ENCODE measurements around the gene FBXO40.

Gene FBXO40

DNA sequence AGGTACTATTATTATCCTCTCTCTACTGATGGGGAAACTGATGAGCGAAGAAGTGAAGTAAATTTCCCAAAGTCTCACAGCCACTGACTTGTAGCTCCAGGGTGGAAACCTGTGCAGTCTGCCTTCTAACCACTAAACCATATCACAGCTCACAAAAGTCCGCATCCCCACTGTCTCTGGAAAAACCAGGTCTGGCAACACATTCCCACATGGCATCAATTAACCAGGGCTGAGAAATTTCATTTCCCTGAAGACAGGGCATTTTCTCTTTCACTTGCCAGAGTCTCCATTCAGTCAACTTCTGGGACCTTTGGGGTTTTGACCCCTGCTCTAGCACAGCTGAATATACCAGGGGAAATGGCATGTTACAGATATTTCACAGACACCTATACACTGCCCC, 26.5 kb downstream of the FBXO40 start:
- TF ChIP-seq EZH2phosphoT487 (IDR thresholded peaks at IDR 0.05; ENCODE audit: borderline replicate concordance), result no peak
- TF ChIP-seq, protein P1, sequence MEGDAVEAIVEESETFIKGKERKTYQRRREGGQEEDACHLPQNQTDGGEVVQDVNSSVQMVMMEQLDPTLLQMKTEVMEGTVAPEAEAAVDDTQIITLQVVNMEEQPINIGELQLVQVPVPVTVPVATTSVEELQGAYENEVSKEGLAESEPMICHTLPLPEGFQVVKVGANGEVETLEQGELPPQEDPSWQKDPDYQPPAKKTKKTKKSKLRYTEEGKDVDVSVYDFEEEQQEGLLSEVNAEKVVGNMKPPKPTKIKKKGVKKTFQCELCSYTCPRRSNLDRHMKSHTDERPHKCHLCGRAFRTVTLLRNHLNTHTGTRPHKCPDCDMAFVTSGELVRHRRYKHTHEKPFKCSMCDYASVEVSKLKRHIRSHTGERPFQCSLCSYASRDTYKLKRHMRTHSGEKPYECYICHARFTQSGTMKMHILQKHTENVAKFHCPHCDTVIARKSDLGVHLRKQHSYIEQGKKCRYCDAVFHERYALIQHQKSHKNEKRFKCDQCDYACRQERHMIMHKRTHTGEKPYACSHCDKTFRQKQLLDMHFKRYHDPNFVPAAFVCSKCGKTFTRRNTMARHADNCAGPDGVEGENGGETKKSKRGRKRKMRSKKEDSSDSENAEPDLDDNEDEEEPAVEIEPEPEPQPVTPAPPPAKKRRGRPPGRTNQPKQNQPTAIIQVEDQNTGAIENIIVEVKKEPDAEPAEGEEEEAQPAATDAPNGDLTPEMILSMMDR (conservative IDR thresholded peaks at IDR 0.05; ENCODE audit: low read length), result no peak
- Histone ChIP-seq H3K4me2 (ENCODE audit: low read depth, low read length, poor library complexity, severe bottlenecking) (no peak overlapping the region), H3K9me2 (replicated peaks; ENCODE audit: low read depth, low read length) (no peaks in the 10 kb centered on the region), H3K4me1 (ENCODE audit: insufficient read depth, low read length, poor library complexity, severe bottlenecking) (no peaks in the 10 kb centered on the region), H3K9ac (ENCODE audit: low read depth, low read length, poor library complexity, severe bottlenecking) (no peak overlapping the region), H3K4me3 (ENCODE audit: low read length, poor library complexity, severe bottlenecking) (no peak overlapping the region), H2AFZ (ENCODE audit: low read length) (no peak overlapping the region), H3F3A (ENCODE audit: low read depth) (no peaks in the 10 kb centered on the region), H3K79me2 (ENCODE audit: insufficient read depth, low read length) (no peaks in the 10 kb centered on the region), H3K27me3 (ENCODE audit: insufficient read depth, low read length, poor library complexity, severe bottlenecking) (no peaks in the 10 kb centered on the region), H3K36me3 (ENCODE audit: insufficient read depth, low read length) (no peaks in the 10 kb centered on the region), H4K20me1 (ENCODE audit: insufficient read depth, low read length, poor library complexity, severe bottlenecking) (no peaks in the 10 kb centered on the region), H3K9me3 (ENCODE audit: insufficient read depth, low read depth, low read length) (no peaks in the 10 kb centered on the region)

DNA sequence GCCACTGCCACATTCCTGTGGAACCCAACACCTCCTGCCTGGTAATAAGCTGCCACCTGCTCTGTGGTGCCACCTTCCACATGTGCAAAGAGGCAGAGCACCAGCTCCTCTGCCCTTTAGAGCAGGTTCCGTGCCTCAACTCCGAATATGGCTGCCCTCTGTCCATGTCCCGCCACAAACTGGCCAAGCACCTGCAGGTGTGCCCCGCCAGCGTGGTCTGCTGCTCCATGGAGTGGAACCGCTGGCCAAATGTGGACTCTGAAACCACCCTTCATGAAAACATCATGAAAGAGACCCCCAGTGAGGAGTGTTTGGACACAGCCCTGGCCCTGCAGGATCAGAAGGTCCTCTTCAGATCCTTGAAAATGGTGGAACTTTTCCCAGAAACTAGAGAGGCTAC, 28.3 kb downstream of the FBXO40 start:
- Histone ChIP-seq H3K27me3 (ENCODE audit: insufficient read depth, low read length, poor library complexity, severe bottlenecking) (no peaks in the 10 kb centered on the region), H3K9me2 (replicated peaks; ENCODE audit: low read depth, low read length) (no peaks in the 10 kb centered on the region), H3K4me2 (ENCODE audit: low read depth, low read length, poor library complexity, severe bottlenecking) (no peak overlapping the region), H2AFZ (ENCODE audit: low read length) (0 out of 2 replicates have a peak overlapping the region, but pooled peaks have one; percentile 51), H3K9ac (ENCODE audit: low read depth, low read length, poor library complexity, severe bottlenecking) (no peak overlapping the region), H4K20me1 (ENCODE audit: insufficient read depth, low read length, poor library complexity, severe bottlenecking) (no peaks in the 10 kb centered on the region), H3K4me3 (ENCODE audit: low read length, poor library complexity, severe bottlenecking) (no peak overlapping the region), H3K4me1 (ENCODE audit: insufficient read depth, low read length, poor library complexity, severe bottlenecking) (no peaks in the 10 kb centered on the region), H3K36me3 (ENCODE audit: insufficient read depth, low read length) (no peaks in the 10 kb centered on the region), H3K79me2 (ENCODE audit: insufficient read depth, low read length) (no peaks in the 10 kb centered on the region), H3K9me3 (ENCODE audit: insufficient read depth, low read depth, low read length) (no peaks in the 10 kb centered on the region), H3F3A (ENCODE audit: low read depth) (no peaks in the 10 kb centered on the region)
- no peak for TF ChIP-seq EZH2phosphoT487 (IDR thresholded peaks at IDR 0.05; ENCODE audit: borderline replicate concordance)
- TF ChIP-seq, protein P1 (conservative IDR thresholded peaks at IDR 0.05; ENCODE audit: low read length), result no peak

DNA sequence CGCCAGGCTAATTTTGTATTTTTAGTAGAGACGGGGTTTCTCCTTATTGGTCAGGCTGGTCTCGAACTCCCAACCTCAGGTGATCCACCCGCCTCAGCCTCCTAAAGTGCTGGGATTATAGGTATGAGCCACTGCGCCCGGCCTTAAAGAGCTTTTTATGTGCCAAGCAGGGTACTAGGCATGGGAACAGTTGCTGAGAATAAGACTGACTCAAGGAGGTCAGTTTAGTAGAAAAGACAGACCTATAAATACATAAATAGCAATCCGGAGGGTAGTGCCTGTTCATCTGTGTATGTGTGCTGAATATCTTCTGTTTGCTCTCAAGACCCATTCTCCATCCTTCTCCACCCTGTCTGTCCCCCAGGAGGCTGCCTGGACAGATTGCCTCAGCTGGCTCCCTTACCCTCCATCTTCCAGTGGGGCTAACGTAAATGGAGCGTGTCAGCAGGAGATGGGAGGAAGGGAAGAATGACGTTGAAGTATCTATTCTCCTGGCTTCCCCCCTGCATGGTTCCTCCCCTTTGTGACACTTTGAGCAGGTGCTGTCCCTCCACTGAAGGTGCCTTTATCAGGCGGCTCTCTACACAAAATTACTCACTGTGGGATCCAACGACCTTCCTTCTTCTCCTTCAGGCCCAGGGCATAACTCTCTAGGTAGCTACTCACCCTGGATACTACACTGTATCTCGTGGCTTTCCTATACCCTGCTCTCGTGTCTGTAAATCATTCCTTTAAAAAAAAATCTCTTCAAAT, 31.1 kb downstream of the FBXO40 start:
- Histone ChIP-seq H3K27me3 (ENCODE audit: insufficient read depth, low read length, poor library complexity, severe bottlenecking) (no peaks in the 10 kb centered on the region), H4K20me1 (ENCODE audit: insufficient read depth, low read length, poor library complexity, severe bottlenecking) (no peaks in the 10 kb centered on the region), H3K36me3 (ENCODE audit: insufficient read depth, low read length) (no peaks in the 10 kb centered on the region), H3F3A (ENCODE audit: low read depth) (no peaks in the 10 kb centered on the region), H3K4me3 (ENCODE audit: low read length, poor library complexity, severe bottlenecking) (no peak overlapping the region), H3K4me2 (ENCODE audit: low read depth, low read length, poor library complexity, severe bottlenecking) (no peak overlapping the region), H3K4me1 (ENCODE audit: insufficient read depth, low read length, poor library complexity, severe bottlenecking) (no peaks in the 10 kb centered on the region), H3K9me3 (ENCODE audit: insufficient read depth, low read depth, low read length) (no peaks in the 10 kb centered on the region), H3K9ac (ENCODE audit: low read depth, low read length, poor library complexity, severe bottlenecking) (no peak overlapping the region), H3K79me2 (ENCODE audit: insufficient read depth, low read length) (no peaks in the 10 kb centered on the region), H3K9me2 (replicated peaks; ENCODE audit: low read depth, low read length) (no peaks in the 10 kb centered on the region), H2AFZ (ENCODE audit: low read length) (no peak overlapping the region)
- no peak for TF ChIP-seq EZH2phosphoT487 (IDR thresholded peaks at IDR 0.05; ENCODE audit: borderline replicate concordance)
- TF ChIP-seq, protein P1 (conservative IDR thresholded peaks at IDR 0.05; ENCODE audit: low read length), result no peak
